ENCODE results near the gene NANOS2. TPM values are rescaled to one million over a fixed set of nuclear protein-coding genes. Genes with fewer than 3 reads are reported as not detected.

NANOS2 gene
- polyA plus RNA-seq (ENCODE audit: insufficient read length), result not detected

- DNase-seq, result no peak
Observed at GRCh38 chr19:45913874-45914830, at the start of gene NANOS2. NANOS2 (minus strand) TSS chr19:45914778; CDS start chr19:45914693, 85 bp downstream.

- DNase-seq, result no peak
Observed at GRCh38 chr19:45962021-45962420, 47.4 kb upstream of the NANOS2 start.

GRCh38 chr19:45960595-45961235 is 46.1 kb upstream of the NANOS2 start:
- no peak for DNase-seq

- no peak for DNase-seq
Observed at GRCh38 chr19:45959517-45960025, 45.0 kb upstream of the NANOS2 start.

GRCh38 chr19:45958769-45959516 is 44.4 kb upstream of the NANOS2 start:
- no peak for DNase-seq

GRCh38 chr19:45958320-45958719 is 43.7 kb upstream of the NANOS2 start:
- no peak for DNase-seq

- DNase-seq, result no peak
Observed at GRCh38 chr19:45955905-45956608, 41.5 kb upstream of the NANOS2 start.

GRCh38 chr19:45954156-45954555 is 39.6 kb upstream of the NANOS2 start:
- DNase-seq, result no peak

GRCh38 chr19:45953676-45954075 is 39.1 kb upstream of the NANOS2 start:
- DNase-seq, result no peak

- DNase-seq, result peak; percentile 78
Observed at GRCh38 chr19:45952686-45953505, 38.3 kb upstream of the NANOS2 start.

- DNase-seq, result no peak
Observed at GRCh38 chr19:45952341-45952685, 37.7 kb upstream of the NANOS2 start.

GRCh38 chr19:45947926-45948325 is 33.3 kb upstream of the NANOS2 start:
- DNase-seq, result no peak

- DNase-seq, result no peak
Observed at GRCh38 chr19:45940515-45940805, 25.9 kb upstream of the NANOS2 start.

- DNase-seq, result no peak
Observed at GRCh38 chr19:45939792-45940514, 25.4 kb upstream of the NANOS2 start.

GRCh38 chr19:45938733-45939319 is 24.2 kb upstream of the NANOS2 start:
- no peak for DNase-seq

GRCh38 chr19:45935267-45935666 is 20.7 kb upstream of the NANOS2 start:
- DNase-seq, result no peak

GRCh38 chr19:45934551-45935230 is 20.1 kb upstream of the NANOS2 start:
- DNase-seq, result no peak

GRCh38 chr19:45933759-45934158 is 19.2 kb upstream of the NANOS2 start:
- DNase-seq, result no peak

GRCh38 chr19:45931055-45931454 is 16.5 kb upstream of the NANOS2 start:
- no peak for DNase-seq

GRCh38 chr19:45929247-45929646 is 14.7 kb upstream of the NANOS2 start:
- DNase-seq, result no peak
